ENCODE data around the gene ASB18.

Gene ASB18

DNA sequence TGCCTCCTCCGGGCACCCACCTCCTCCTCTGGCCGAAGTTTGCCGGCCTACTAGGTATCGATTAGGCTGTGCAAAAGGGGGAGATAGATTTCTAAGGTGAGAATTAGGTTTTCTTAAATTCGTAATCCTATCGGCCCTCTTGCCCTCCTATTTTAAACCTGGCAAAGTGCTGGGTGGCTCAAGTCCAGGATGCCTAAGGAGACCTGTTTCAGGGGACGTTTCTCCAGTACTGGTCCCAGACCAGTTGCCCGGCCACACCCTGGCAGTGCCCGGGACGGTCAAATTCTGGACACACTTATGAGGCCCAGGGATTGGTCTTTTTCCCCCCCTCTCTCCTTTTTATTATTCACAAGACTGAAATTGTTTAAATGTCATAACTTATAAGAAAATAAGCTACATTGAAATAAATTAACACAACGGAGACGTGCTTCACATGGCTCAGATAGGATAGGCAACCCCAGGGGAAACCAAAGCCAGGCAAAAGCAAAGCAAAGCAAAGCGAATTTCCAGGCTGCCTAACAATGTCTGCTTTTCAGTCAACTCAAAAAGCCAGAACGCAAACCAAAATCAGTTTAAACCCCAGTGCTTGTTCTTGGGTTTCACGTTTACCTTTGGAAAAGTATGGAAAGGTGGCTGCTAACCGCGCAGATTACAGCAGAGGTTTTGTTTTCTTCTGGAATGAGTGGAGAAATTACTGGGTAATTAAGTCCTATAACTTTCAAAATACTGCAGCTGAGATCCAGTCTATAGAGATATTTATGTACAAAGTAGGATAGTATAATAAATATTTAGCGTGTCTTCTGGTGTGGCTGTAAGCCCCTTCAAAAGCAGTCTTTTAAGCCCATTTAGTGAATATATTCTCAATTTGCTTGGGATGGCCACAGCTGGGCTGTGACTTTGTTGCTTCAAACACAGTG lies 99.0 kb downstream of the ASB18 start:
- in situ Hi-C loops (cut with MboI; ENCODE audit: low sequenced_read_pairs): no loop called here

DNA sequence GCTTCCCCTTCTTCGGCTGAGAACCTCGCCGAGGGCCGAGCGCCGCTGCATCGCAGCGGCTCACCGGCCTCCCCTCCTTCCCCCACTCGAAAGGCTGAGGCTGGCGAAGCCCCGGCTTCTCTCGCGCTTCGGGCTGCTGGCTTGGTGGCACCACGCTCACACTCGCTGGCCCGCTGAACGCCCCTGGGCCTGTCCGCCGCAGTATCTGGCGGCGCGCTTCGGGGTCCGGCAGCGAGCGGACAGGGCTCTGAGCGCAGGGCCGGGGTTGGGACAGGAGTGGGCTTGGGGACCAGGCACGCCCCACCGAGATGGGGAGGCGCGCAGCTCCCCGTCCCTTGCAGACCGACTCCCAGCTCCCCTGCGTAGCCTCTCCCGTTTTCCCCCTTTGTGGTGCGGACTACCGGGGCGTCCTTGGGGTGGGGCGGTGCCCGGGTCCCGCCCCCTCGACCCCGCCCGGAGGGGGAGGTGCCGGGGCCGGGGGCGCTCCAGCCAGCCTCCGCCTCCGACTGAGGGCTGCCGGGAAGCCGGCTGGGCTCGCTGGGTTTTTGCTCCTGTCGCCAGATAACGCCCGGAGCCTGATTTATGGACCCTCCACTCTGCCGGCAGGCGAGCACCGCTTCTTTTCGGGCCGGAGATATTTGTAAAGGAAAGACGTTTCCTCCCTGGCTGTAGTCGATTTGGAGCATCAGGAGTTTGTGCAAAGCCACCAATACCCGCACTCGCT lies 99.8 kb downstream of the ASB18 start:
- in situ Hi-C loops (cut with MboI; ENCODE audit: low sequenced_read_pairs): no loop called here

DNA sequence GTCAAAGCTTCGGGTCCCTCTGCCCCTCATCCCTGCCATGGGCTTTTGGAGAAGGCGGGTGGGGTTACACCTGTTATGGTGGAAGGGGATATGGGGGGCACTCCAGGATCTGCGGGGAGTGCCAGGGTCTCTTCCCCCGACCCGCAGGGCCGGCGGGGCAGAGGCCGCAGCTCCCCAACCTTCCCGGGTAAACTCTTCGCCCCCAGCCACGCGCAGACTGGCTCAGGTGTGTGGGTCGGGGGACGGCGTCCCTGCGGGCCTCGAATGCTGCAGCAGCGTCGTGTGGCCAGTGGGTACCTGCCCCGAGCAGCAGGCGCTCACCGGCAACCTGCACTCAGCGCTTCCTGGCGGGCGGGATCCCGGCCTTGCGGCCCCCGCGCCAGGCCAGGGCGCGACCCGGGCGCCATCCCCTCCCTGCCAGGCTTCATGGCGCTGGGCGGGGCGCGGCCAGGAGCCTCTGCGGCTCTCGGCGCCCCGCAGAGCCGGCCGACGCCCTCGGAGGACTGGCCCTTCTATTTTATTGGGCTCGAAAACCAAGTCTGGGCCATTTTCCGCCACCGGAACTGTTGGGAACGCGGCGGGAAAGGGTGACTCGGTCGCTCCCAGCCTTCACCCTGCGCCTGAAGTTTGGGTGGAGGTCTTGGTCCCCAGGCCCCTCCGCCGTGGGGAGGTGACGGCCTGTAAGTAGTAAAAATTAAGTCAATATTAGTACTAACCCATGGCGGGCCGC lies 100.6 kb downstream of the ASB18 start:
- in situ Hi-C loops (cut with MboI; ENCODE audit: low sequenced_read_pairs): no loop called here

DNA sequence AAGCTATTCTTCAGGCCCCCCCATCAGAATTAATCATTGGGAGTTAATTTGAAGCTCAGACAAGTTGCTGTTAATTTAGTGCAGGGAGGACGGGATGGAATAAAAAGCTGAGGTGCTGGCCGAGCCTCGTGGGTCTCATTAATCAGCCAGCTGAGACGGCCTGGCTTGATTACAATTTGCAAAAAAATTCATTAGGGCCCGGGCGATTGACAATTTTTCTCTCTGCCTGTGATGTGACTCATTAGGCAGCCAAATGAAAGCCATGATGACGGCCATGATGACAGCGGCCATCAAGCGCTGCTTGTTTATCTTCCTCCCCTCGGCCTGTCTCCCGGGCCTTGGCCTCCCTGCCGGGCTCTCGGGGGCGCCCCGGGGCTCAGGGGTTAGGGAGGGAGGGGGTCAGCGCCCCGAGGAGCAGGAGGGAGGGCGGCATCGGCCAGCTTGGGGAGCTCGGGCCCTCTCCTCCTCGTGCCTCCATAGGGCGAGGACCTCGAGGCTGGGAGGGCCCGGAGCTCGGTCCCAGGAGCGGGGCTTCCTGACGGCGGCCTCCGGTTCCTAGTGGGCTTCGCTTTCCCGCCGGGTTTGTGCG lies 101.2 kb downstream of the ASB18 start:
- in situ Hi-C loops (cut with MboI; ENCODE audit: low sequenced_read_pairs): no loop called here

GRCh38 chr2:236162031-236162845 lies 102.0 kb downstream of the ASB18 start:
- in situ Hi-C loops (cut with MboI; ENCODE audit: low sequenced_read_pairs): no loop called here

DNA sequence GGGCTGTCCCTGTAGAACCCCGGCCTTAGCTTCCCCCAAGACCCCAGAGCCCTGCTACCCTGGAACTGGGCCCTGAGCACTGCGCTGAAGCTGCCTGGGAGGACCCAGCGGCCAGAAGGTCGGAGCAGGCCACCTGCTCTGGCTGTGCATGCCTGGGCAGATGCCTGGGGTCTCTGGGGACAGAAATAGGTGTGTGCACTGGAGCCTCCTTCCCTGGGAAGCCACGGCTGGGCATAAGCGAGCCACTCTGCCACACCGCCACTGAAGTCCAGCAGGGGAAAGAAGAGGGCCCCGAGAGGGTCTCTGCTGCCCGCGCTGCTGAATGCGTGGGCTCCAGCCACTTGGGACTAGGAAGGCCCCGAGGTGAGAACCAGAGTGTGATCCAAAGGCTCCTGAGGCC lies 102.7 kb downstream of the ASB18 start:
- in situ Hi-C loops (cut with MboI; ENCODE audit: low sequenced_read_pairs): no loop called here

DNA sequence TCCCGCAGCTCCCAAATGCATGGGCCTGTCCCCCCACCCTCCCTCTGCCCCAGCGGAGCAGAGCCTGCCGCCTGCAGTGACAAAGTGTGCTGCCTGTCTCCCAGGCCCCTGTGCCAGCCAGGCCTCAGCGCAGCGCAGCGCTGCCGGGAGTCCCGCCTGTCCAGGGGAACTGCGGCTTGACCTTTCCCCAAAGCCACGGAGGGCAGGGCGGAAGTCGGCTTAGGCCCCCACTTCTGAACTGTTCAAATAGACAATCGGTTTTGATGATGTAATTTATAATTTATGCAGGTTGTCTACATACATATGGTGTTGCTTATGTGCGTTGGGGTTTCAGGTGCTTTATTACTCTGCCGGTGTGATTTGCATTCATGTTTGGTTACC lies 103.1 kb downstream of the ASB18 start:
- in situ Hi-C loops (cut with MboI; ENCODE audit: low sequenced_read_pairs): no loop called here

- in situ Hi-C loops (cut with MboI; ENCODE audit: low sequenced_read_pairs): no loop called here
Measured at GRCh38 chr2:236160366-236161081, 103.7 kb downstream of the ASB18 start.

GRCh38 chr2:236159778-236160170 lies 104.4 kb downstream of the ASB18 start:
- in situ Hi-C loops (cut with MboI; ENCODE audit: low sequenced_read_pairs): no loop called here

DNA sequence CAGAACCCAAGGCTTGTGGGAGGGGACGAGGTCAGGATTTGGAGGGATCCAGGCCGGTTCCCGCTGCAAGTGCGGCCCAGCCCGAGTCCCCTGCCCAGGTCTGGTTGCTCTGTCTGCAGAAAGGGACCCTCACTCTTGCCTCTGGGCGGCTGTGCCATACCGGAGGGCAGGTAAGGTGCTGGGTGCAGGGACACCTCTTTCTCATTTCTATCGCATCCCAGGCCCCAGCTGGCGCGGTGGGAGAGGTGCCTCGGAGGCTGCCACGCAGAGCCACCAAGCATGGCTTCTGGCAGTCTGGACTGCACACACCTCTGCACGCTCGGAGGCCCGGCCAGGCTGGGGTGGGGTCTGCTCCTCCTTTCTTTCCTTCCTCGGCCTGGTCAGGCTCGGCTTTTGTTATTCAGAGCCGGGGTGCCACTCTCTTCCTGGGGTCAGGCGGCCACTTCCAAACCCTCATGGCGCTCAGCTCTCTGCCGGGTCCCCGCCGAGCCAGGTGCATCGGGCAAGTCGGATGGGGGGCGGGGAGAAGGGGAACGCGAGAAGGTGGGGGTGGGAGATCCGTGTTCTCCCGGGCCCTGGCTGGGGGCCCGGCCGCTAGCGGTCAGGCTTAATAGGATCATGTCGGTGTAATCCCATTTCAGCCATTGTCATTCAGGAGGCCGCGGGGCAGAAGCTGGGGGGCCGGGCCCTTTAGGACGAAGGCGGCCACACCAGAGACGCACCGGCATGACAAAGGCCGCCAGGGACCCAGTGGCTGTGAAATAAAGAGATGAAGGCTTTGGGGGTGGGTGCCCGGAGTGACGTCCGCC lies 105.0 kb downstream of the ASB18 start:
- in situ Hi-C loops (cut with MboI; ENCODE audit: low sequenced_read_pairs): no loop called here

DNA sequence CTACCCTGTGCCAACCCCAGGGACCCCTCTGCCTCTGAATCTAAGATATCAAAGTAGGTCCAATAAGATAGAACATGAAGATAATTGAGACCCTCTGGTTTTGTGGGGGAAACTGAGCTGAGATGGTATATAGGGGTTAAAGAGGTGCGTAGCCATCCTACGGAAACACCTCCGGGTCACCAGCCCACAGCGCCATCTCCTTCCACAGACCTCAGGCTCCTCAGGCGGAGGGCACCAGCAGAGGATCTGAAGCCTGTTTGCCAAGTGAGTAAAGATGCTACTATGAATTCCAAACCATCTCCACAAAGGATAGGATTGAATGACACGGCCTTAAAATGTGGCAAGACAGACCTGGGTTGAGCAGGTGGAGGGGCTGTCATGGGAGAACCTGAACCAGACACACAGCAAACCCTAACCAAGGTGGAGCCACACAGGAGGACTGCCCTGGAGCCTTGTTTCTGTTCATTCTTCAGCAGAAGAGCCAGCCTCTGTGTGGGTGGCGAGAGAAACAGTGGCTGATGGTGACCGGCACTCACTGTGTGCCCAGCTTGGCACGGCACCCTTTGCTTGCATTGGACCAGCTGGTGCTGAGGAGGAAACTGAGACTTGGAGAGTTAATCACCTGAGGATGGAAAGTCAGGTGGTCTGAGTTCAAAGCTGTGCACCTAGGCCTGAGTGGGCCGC lies 106.2 kb downstream of the ASB18 start:
- in situ Hi-C loops (cut with MboI; ENCODE audit: low sequenced_read_pairs): no loop called here

GRCh38 chr2:236157366-236157765 lies 106.8 kb downstream of the ASB18 start:
- in situ Hi-C loops (cut with MboI; ENCODE audit: low sequenced_read_pairs): no loop called here

GRCh38 chr2:236156860-236157194 lies 107.4 kb downstream of the ASB18 start:
- in situ Hi-C loops (cut with MboI; ENCODE audit: low sequenced_read_pairs): no loop called here

- in situ Hi-C loops (cut with MboI; ENCODE audit: low sequenced_read_pairs): no loop called here
Measured at GRCh38 chr2:236156095-236156859, 107.9 kb downstream of the ASB18 start.

DNA sequence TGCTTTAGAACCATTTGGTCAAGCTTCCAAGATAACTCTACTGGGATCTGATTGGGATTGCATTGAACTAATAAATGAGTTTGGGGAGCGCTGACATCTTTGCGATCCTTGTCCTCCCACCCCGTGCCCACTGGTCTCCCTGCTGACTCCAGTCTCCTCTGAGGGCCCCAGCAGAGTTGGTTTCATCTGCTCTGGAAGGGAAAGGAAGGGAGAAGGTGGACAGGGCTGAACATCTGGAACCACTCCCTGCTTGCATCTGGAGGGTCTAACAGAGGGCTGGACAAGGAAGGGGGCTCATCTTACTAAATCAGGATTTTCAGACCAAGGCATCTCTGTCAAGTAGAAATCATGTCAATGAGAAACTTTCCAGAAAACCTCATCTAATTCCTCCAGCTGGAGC lies 108.8 kb downstream of the ASB18 start:
- in situ Hi-C loops (cut with MboI; ENCODE audit: low sequenced_read_pairs): no loop called here

DNA sequence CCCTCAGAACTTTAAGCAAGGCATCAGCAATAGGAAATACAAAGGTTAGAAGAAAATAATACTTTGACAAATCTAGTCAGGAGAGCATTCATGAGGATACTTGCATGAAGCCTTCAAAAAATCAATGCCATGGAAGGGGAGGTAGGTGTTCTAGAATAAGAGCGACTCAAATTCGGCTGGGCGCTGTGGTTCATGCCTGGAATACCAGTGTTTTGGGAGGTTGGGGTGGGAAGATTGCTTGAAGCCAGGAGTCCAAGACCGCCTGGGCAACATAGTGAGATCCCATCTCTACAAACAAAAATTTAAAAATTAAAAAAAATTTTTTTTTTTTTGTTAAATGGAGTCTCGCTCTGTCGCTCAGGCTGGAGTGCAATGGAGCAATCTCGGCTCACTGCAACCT lies 117.8 kb downstream of the ASB18 start:
- in situ Hi-C loops (cut with MboI; ENCODE audit: low sequenced_read_pairs): no loop called here

GRCh38 chr2:236143811-236144210 lies 120.4 kb downstream of the ASB18 start:
- in situ Hi-C loops (cut with MboI; ENCODE audit: low sequenced_read_pairs): no loop called here

Data from HL-60/S4 treated with phorbol 12-myristate 13-acetate at 8.2 ng/mL for 4 days and 3 days (cell line).